GM23248 (cell line): ENCODE results near the gene C12orf75. TPM values are rescaled to one million over a fixed set of nuclear protein-coding genes. Genes with fewer than 3 reads are reported as not detected.
A peak's percentile ranks its signal among the peaks of the same experiment; 100 is the strongest.
"Not testable (repeated sequence)": the region's sequence is repeated elsewhere in the genome, so short reads cannot be mapped to it uniquely, and the experiment has no call there.

Experiments used
- DNase-seq: peaks from one replicate; pipeline ENCODE4 v3.0.0-alpha.2; 2015
- H2AFZ ChIP-seq: fragments of 200-600 bp; sonication (generic); 2 replicates; pipeline ENCODE4 v1.6.1; 2016; ENCODE audit warnings: antibody characterized with exemption
- H3F3A ChIP-seq: fragments of 200-600 bp; sonication (generic); 2 replicates; pipeline ENCODE4 v1.6.1; 2016; ENCODE audit warnings: mild to moderate bottlenecking, antibody characterized with exemption, mixed run types; ENCODE audit not compliant: insufficient read depth
- H3K27ac ChIP-seq: fragments of 200-600 bp; sonication (generic); 2 replicates; pipeline ENCODE4 v1.5.1; 2016; ENCODE audit warnings: mild to moderate bottlenecking
- H3K27me3 ChIP-seq: fragments of 200-600 bp; sonication (generic); replicated peaks from 2 replicates; pipeline ENCODE4 v1.6.1; 2016; ENCODE audit warnings: mild to moderate bottlenecking; ENCODE audit not compliant: insufficient read depth
- H3K36me3 ChIP-seq: fragments of 200-600 bp; sonication (generic); 2 replicates; pipeline ENCODE4 v1.6.1; 2016; ENCODE audit warnings: low read depth, mild to moderate bottlenecking
- H3K4me1 ChIP-seq: fragments of 200-600 bp; sonication (generic); 2 replicates; pipeline ENCODE4 v1.6.1; 2016; ENCODE audit warnings: mild to moderate bottlenecking; ENCODE audit not compliant: insufficient read depth
- H3K4me2 ChIP-seq: fragments of 200-600 bp; sonication (generic); one replicate; pipeline ENCODE4 v1.6.1; 2016; ENCODE audit warnings: mild to moderate bottlenecking; ENCODE audit not compliant: unreplicated experiment
- H3K4me3 ChIP-seq: fragments of 200-600 bp; sonication (generic); 2 replicates; pipeline ENCODE4 v1.5.1; 2016; ENCODE audit warnings: mild to moderate bottlenecking
- H3K79me2 ChIP-seq: fragments of 200-600 bp; sonication (generic); 2 replicates; pipeline ENCODE4 v1.6.1; 2016; ENCODE audit warnings: mild to moderate bottlenecking; ENCODE audit not compliant: insufficient read depth
- H3K9ac ChIP-seq: fragments of 200-600 bp; sonication (generic); 2 replicates; pipeline ENCODE4 v1.6.1; 2016; ENCODE audit warnings: mild to moderate bottlenecking
- H3K9me2 ChIP-seq: fragments of 200-600 bp; sonication (generic); 2 replicates; pipeline ENCODE4 v1.6.1; 2016; ENCODE audit warnings: mixed run types, mild to moderate bottlenecking, moderate library complexity; ENCODE audit not compliant: insufficient read depth
- H3K9me3 ChIP-seq: fragments of 200-600 bp; sonication (generic); one replicate; pipeline ENCODE4 v1.6.1; 2017; ENCODE audit warnings: low read depth
- H4K20me1 ChIP-seq: fragments of 200-600 bp; sonication (generic); 2 replicates; pipeline ENCODE4 v1.6.0; 2016; ENCODE audit not compliant: insufficient read depth
- EZH2 ChIP-seq: fragments of 200-600 bp; sonication (generic); IDR thresholded peaks from 2 replicates; pipeline ENCODE4 v1.6.1; 2018; ENCODE audit warnings: antibody characterized with exemption, mild to moderate bottlenecking; ENCODE audit not compliant: insufficient read depth, poor library complexity, severe bottlenecking
- EZH2phosphoT487 ChIP-seq: fragments of 200-600 bp; sonication (generic); IDR thresholded peaks from 2 replicates; pipeline ENCODE4 v1.6.1; 2018; ENCODE audit warnings: antibody characterized with exemption, moderate library complexity, mild to moderate bottlenecking, low read depth; ENCODE audit not compliant: insufficient read depth
- WGBS, 2 experiments: methylation state at CpG; one replicate each; pipeline ENCODE4 v1.1.6; 2015 to 2017; ENCODE audit warnings: low lambda C conversion rate in 2 of 2, low coverage in 1 of 2; ENCODE audit errors: missing lambda C conversion rate in 2 of 2; 5-methylcytosine and 5-hydroxymethylcytosine counted together
- in situ Hi-C: fragments of 300-500 bp; cut with MboI; formaldehyde crosslinking; loops from 2 replicates; pipeline ENCODE4 v1.15.0; 2020
- polyA plus RNA-seq: library from polyadenylated mRNA; unstranded; fragments of >200 nt; fragmentation: Nextera tagmentation; extraction: Ambion mirVana; gene quantifications from 2 replicates; pipeline ENCODE4 v1.2.1, GENCODE V29; 2016
- total RNA-seq: library from RNA; depleted of rRNA; stranded (reverse); fragments of >200 nt; shearing (Covaris generic); gene quantifications from 2 replicates; pipeline ENCODE4 v1.2.3, GENCODE V29; 2014

Gene C12orf75
- total and polyA plus RNA-seq, 2 experiments from 2014 or later: 349 to 590 TPM

- Histone ChIP-seq H3K4me1 (peaks cover 52% of the 10 kb centered on the region), H3K9me2 (no peaks in the 10 kb centered on the region), H3K79me2 (peaks cover 59% of the 10 kb centered on the region), H3K9me3 (no peaks in the 10 kb centered on the region), H3K4me2 (peak overlapping the region; percentile 95), H3K27ac (peak overlapping the region; percentile 62), H4K20me1 (0 out of 2 replicates have a peak, but pooled peaks cover 4% of the 10 kb centered on the region), H3K27me3 (no peaks in the 10 kb centered on the region), H3K36me3 (no peaks in the 10 kb centered on the region; the same call in 1 of the 2 replicates), H3K4me3 (peak overlapping the region; percentile 92), H3K9ac (peak overlapping the region; percentile 85), H3F3A (peaks cover 75% of the 10 kb centered on the region), H2AFZ (no peak overlapping the region; the same call in 1 of the 2 replicates)
- WGBS, 2 experiments: 29 to 38% methylated on average over 8 of the region's 8 CpGs
- DNase-seq: peak; percentile 45
- TF ChIP-seq EZH2phosphoT487 (no peak), EZH2 (no peak)
- in situ Hi-C loops: no loop called here
These were observed 1.3 kb downstream of the C12orf75 start for GRCh38 chr12:105331805-105332251.

GRCh38 chr12:105332286-105332685 lies 1.8 kb downstream of the C12orf75 start:
- DNase-seq, H3K9me2 ChIP-seq, H3K36me3 ChIP-seq, H3K9me3 ChIP-seq, H4K20me1 ChIP-seq, H3K27me3 ChIP-seq, in situ Hi-C loops, H2AFZ ChIP-seq: not testable (repeated sequence)
- H3K27ac ChIP-seq: peak overlapping the region; percentile 62
- peaks cover 47% of the 10 kb centered on the region for H3K4me1 ChIP-seq
- H3F3A ChIP-seq: peaks cover 70% of the 10 kb centered on the region
- H3K4me3 ChIP-seq: peak overlapping the region; percentile 92
- 80 to 87% methylated on average over 6 of the region's 6 CpGs for WGBS, 2 experiments
- H3K79me2 ChIP-seq: peaks cover 64% of the 10 kb centered on the region
- peak overlapping the region; percentile 95 for H3K4me2 ChIP-seq
- peak overlapping the region; percentile 85 for H3K9ac ChIP-seq

GRCh38 chr12:105332925-105333324 lies 2.4 kb downstream of the C12orf75 start:
- TF ChIP-seq EZH2phosphoT487: no peak
- no peak for TF ChIP-seq EZH2
- H3K4me3 ChIP-seq: peak overlapping the region; percentile 92

GRCh38 chr12:105334001-105334400 lies 3.5 kb downstream of the C12orf75 start:
- TF ChIP-seq EZH2 (no peak), EZH2phosphoT487 (no peak)
- WGBS, 2 experiments: 17 to 19% methylated on average over 3 of the region's 3 CpGs
- Histone ChIP-seq H3K79me2 (peaks cover 81% of the 10 kb centered on the region), H3K4me3 (peak overlapping the region; percentile 92), H4K20me1 (0 out of 2 replicates have a peak, but pooled peaks cover 4% of the 10 kb centered on the region), H3K9me2 (no peaks in the 10 kb centered on the region), H3F3A (peaks cover 53% of the 10 kb centered on the region), H3K9ac (peak overlapping the region; percentile 85), H3K36me3 (no peaks in the 10 kb centered on the region; the same call in 1 of the 2 replicates), H2AFZ (no peak overlapping the region), H3K27me3 (no peaks in the 10 kb centered on the region), H3K4me1 (peaks cover 55% of the 10 kb centered on the region), H3K4me2 (peak overlapping the region; percentile 95), H3K27ac (peak overlapping the region; percentile 62), H3K9me3 (no peaks in the 10 kb centered on the region)
- in situ Hi-C loops: no loop called here
- DNase-seq: peak; percentile 67

More at GRCh38 chr12:105332925-105333324, 2.4 kb downstream of the C12orf75 start:
- Histone ChIP-seq H3K4me2 (peak overlapping the region; percentile 95), H3K9ac (peak overlapping the region; percentile 85), H3K9me3 (no peaks in the 10 kb centered on the region), H3K27ac (peak overlapping the region; percentile 62), H3K27me3 (no peaks in the 10 kb centered on the region), H3K9me2 (no peaks in the 10 kb centered on the region), H2AFZ (no peak overlapping the region), H4K20me1 (0 out of 2 replicates have a peak, but pooled peaks cover 4% of the 10 kb centered on the region), H3K36me3 (no peaks in the 10 kb centered on the region; the same call in 1 of the 2 replicates), H3K4me1 (peaks cover 51% of the 10 kb centered on the region), H3K79me2 (peaks cover 70% of the 10 kb centered on the region), H3F3A (peaks cover 64% of the 10 kb centered on the region)
- DNase-seq: peak; percentile 16
- in situ Hi-C loops: no loop called here
- WGBS, 2 experiments: 80 to 87% methylated on average over 1 of the region's 1 CpG
